RWPE1 (cell line): ENCODE data around the gene APLF.

ENCODE experiments used
- CTCF ChIA-PET: fragments of 350-600 bp; sonication (Branson Sonifier 250); formaldehyde crosslinking; extraction: SDS; loops from one replicate; lab custom pipeline; 2021; lab: Yijun Ruan, JAX
- POLR2A ChIA-PET: fragments of 400-600 bp; formaldehyde crosslinking; extraction: SDS; loops from one replicate; lab custom pipeline; 2020; ENCODE audit warnings: antibody characterized with exemption; ENCODE audit not compliant: low non-redundant PET; lab: Yijun Ruan, JAX
- DNase-seq: peaks from one replicate; pipeline ENCODE4 v3.0.0; 2012; ENCODE audit warnings: low spot score
- H3K27ac ChIP-seq: fragments of 450-650 bp; 2 replicates; pipeline ENCODE4 v1.5.1; 2017
- TF ChIP-seq, protein P1 (sequence below): fragments of 450-650 bp; conservative IDR thresholded peaks from 2 replicates; pipeline ENCODE4 v1.5.1; 2017; ENCODE audit warnings: low read depth, mild to moderate bottlenecking

The APLF gene

DNA sequence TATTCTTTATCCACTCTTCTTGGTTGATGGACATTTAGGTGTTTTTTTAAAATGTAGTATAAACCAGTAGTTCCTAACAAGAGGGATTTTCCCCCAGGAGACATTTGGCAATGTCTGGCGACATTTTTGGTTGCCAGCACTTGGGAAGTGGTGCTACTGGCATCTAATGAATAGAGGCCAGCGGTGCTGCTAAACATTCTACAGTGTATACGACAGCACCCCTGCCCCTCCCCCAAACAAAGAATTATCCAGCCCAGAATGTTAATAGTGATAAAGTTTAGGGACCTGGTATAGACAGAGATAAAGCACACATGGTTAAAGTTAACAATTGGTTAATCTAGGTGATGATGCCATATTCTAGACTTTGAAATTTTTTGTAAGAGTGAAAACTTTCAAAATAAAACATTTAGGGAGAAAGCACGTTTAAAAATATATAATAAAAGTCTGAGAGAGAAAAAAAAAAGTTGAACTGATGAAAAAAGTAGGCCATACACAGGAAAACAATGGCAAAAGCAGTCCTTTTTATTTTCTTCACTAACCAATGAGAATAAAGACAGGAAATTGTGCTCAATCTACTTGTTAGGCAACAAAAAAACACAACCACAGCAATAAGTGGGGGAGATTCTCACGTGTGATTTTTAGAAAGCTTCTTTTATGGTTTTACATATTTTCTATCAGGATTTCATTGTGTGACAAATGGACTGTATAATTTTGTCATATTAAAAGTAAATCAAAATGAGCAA is 15.1 kb upstream of the APLF start:
- no peak overlapping the region for H3K27ac ChIP-seq
- CTCF ChIA-PET = interaction anchor here (0.6 to 1.6 kb wide), 2 partner anchors 11 to 472 kb away, joined by 3 to 4 read pairs; no protein-coding TSS in a partner anchor
- DNase-seq = no peak
- POLR2A ChIA-PET = no interaction called here
- TF ChIP-seq, protein P1, sequence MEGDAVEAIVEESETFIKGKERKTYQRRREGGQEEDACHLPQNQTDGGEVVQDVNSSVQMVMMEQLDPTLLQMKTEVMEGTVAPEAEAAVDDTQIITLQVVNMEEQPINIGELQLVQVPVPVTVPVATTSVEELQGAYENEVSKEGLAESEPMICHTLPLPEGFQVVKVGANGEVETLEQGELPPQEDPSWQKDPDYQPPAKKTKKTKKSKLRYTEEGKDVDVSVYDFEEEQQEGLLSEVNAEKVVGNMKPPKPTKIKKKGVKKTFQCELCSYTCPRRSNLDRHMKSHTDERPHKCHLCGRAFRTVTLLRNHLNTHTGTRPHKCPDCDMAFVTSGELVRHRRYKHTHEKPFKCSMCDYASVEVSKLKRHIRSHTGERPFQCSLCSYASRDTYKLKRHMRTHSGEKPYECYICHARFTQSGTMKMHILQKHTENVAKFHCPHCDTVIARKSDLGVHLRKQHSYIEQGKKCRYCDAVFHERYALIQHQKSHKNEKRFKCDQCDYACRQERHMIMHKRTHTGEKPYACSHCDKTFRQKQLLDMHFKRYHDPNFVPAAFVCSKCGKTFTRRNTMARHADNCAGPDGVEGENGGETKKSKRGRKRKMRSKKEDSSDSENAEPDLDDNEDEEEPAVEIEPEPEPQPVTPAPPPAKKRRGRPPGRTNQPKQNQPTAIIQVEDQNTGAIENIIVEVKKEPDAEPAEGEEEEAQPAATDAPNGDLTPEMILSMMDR = no peak

- CTCF ChIA-PET = interaction anchor here (1.0 to 1.6 kb wide), 2 partner anchors 10 to 12 kb away, joined by 4 to 6 read pairs; no protein-coding TSS in a partner anchor
- no peak overlapping the region for H3K27ac ChIP-seq
- DNase-seq = no peak
- TF ChIP-seq, protein P1 = no peak
- POLR2A ChIA-PET = no interaction called here
Observed at GRCh38 chr2:68453761-68454360, 13.5 kb upstream of the APLF start.

GRCh38 chr2:68454719-68455118 is 12.7 kb upstream of the APLF start:
- TF ChIP-seq, protein P1 = no peak
- H3K27ac ChIP-seq = no peak overlapping the region
- ChIA-PET POLR2A (no interaction called here), CTCF (interaction anchor here (1.0 kb wide), 1 partner anchor 9 kb away, joined by 6 read pairs; no protein-coding TSS in a partner anchor)
- no peak for DNase-seq

DNA sequence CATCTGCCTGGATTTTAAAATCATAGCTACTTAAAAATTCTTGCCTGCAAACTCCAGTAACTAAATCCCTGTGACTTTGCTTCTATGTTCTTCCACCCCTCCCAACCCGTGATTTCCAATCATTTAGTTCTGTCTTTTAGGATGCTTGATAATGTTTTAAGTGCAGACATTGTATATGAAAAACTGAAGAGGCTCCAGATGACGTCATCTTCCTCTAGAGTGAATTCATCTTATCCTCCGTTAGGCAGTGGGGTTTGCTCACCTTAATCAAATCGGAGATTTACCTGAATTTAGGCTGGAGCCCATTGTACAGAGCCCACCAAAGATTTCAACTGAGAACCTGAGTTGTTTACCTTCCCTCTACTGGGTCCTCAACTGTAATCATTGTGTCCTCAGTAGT is 11.2 kb upstream of the APLF start:
- no peak overlapping the region for H3K27ac ChIP-seq
- no peak for DNase-seq
- CTCF ChIA-PET = interaction anchor here (0.7 kb wide), 1 partner anchor 265 kb away, joined by 4 read pairs; no protein-coding TSS in a partner anchor
- POLR2A ChIA-PET = no interaction called here
- TF ChIP-seq, protein P1 = no peak

- no peak overlapping the region for H3K27ac ChIP-seq
- ChIA-PET POLR2A (no interaction called here), CTCF (no interaction called here)
- no peak for DNase-seq
- TF ChIP-seq, protein P1 = no peak
Observed at GRCh38 chr2:68458981-68459380, 8.4 kb upstream of the APLF start.

DNA sequence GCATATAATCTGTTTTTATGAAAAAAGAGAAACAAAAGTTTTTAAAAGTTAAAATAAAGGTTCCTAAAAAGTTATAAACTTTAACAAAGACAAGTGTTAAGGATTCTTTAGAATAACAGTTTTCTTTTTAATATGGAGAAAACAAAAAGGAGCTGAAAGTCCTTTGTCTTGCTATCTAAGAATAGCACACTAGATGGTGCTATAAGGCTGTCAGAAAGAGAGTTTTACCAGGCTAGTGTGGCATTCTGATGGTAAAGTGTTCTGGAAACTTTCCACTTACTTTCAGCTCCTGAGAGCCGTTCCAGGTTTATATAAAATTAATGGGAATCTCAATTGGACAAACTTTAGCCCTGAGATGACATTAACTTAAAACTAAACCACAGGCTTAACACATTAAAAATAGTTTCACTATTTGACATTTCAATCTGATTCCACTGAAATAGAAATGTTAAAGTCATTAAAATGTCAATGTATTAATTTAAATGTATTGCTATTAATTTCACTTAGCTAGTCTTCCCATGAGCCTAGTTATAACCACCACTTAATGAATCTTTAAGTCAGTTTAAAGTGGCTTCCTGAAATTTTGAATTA is 4.0 kb upstream of the APLF start:
- TF ChIP-seq, protein P1 = peak; percentile 77
- ChIA-PET POLR2A (no interaction called here), CTCF (interaction anchor here (0.5 to 1.8 kb wide), 25 partner anchors 9 to 786 kb away, joined by 3 to 11 read pairs (median 4); partner anchors contain the start of gene PROKR1)
- DNase-seq = no peak
- no peak overlapping the region for H3K27ac ChIP-seq
